Endothelial cell (in vitro differentiated cells): Measurements from ENCODE around the gene EIF1. TPM values are rescaled to one million over a fixed set of nuclear protein-coding genes. Genes with fewer than 3 reads are reported as not detected.

ENCODE experiments used
- DNase-seq: peaks from one replicate; pipeline ENCODE4 v3.0.0; 2021; ENCODE audit warnings: low spot score
- H3K27ac Mint-ChIP-seq: one replicate; pipeline ENCODE4 v1.8.0; 2021; ENCODE audit warnings: mixed read lengths, inconsistent platforms; ENCODE audit not compliant: unreplicated experiment
- H3K27me3 Mint-ChIP-seq: one replicate; pipeline ENCODE4 v1.8.0; 2021; ENCODE audit warnings: mild to moderate bottlenecking, moderate library complexity, mixed read lengths, inconsistent platforms; ENCODE audit not compliant: unreplicated experiment
- H3K36me3 Mint-ChIP-seq: one replicate; pipeline ENCODE4 v1.8.0; 2021; ENCODE audit warnings: mild to moderate bottlenecking, low read depth, mixed read lengths, inconsistent platforms; ENCODE audit not compliant: unreplicated experiment
- H3K4me1 Mint-ChIP-seq: one replicate; pipeline ENCODE4 v1.8.0; 2021; ENCODE audit warnings: mild to moderate bottlenecking, mixed read lengths, inconsistent platforms; ENCODE audit not compliant: unreplicated experiment
- H3K4me3 Mint-ChIP-seq: one replicate; pipeline ENCODE4 v1.8.0; 2021; ENCODE audit warnings: mild to moderate bottlenecking, mixed read lengths, inconsistent platforms; ENCODE audit not compliant: unreplicated experiment
- H3K9me3 Mint-ChIP-seq: one replicate; pipeline ENCODE4 v1.8.0; 2021; ENCODE audit warnings: mixed read lengths, inconsistent platforms; ENCODE audit not compliant: unreplicated experiment
- total RNA-seq: library from RNA; stranded (reverse); fragmentation: NEBNext Ultra II Directional; extraction: Animal tissue kit (Norgen Biotek cat#: 25700); gene quantifications from one replicate; pipeline ENCODE4 v1.2.1, GENCODE V29; 2021; ENCODE audit not compliant: unreplicated experiment
- TF ChIP-seq, protein P1 (sequence below): fragments of 200-600 bp; sonication (generic); IDR thresholded peaks from one replicate; pipeline ENCODE4 v1.5.0; 2021; ENCODE audit warnings: antibody characterized with exemption; ENCODE audit not compliant: unreplicated experiment

The EIF1 gene
- total RNA-seq, 1 donor from 2014 or later = 569 TPM

- peaks cover 13% of the 10 kb centered on the region for H3K36me3 Mint-ChIP-seq
- DNase-seq = no peak
- TF ChIP-seq, protein P1, sequence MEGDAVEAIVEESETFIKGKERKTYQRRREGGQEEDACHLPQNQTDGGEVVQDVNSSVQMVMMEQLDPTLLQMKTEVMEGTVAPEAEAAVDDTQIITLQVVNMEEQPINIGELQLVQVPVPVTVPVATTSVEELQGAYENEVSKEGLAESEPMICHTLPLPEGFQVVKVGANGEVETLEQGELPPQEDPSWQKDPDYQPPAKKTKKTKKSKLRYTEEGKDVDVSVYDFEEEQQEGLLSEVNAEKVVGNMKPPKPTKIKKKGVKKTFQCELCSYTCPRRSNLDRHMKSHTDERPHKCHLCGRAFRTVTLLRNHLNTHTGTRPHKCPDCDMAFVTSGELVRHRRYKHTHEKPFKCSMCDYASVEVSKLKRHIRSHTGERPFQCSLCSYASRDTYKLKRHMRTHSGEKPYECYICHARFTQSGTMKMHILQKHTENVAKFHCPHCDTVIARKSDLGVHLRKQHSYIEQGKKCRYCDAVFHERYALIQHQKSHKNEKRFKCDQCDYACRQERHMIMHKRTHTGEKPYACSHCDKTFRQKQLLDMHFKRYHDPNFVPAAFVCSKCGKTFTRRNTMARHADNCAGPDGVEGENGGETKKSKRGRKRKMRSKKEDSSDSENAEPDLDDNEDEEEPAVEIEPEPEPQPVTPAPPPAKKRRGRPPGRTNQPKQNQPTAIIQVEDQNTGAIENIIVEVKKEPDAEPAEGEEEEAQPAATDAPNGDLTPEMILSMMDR = no peak
- H3K4me3 Mint-ChIP-seq = peak overlapping the region; percentile 94
- H3K27me3 Mint-ChIP-seq = peaks cover 4% of the 10 kb centered on the region
- H3K9me3 Mint-ChIP-seq = no peaks in the 10 kb centered on the region
- H3K4me1 Mint-ChIP-seq = peaks cover 28% of the 10 kb centered on the region
- H3K27ac Mint-ChIP-seq = peak overlapping the region; percentile 72
These were observed 44.9 kb downstream of the EIF1 start for GRCh38 chr17:41733348-41734138.

GRCh38 chr17:41734139-41734948 is 45.7 kb downstream of the EIF1 start, which contains the start of gene HAP1:
HAP1 (minus strand) TSS chr17:41734643; CDS start chr17:41734634, 9 bp downstream.
- TF ChIP-seq, protein P1 = no peak
- Mint-ChIP-seq H3K4me3 (peak within 1 kb of the TSS; percentile 94), H3K27me3 (peaks cover 3% of the 10 kb centered on the region), H3K36me3 (peaks cover 13% of the 10 kb centered on the region), H3K4me1 (peaks cover 28% of the 10 kb centered on the region), H3K9me3 (no peaks in the 10 kb centered on the region), H3K27ac (peak within 1 kb of the TSS; percentile 72)
- peak; percentile 65 for DNase-seq

DNA sequence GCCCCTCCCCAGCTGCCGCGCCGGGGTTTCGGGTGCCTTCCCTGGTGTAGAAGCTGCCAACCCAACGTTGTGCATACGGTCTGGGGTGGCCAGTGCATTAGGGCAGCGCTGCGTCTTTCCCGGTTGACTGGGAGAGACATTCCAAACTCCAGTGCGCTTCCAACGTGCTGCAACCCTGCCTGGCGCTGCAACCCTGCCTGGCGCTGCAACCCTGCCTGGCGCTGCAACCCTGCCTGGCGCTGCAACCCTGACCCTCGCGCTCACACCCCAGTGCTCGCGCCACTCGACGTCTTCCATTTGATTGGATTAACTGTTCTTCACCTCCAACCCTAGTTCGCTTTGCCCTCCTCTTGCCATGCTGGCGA is 46.2 kb downstream of the EIF1 start:
- peak; percentile 31 for DNase-seq
- H3K27me3 Mint-ChIP-seq = peaks cover 3% of the 10 kb centered on the region
- no peak overlapping the region for H3K27ac Mint-ChIP-seq
- TF ChIP-seq, protein P1 = no peak
- peak overlapping the region; percentile 87 for H3K4me3 Mint-ChIP-seq
- no peaks in the 10 kb centered on the region for H3K9me3 Mint-ChIP-seq
- H3K36me3 Mint-ChIP-seq = peaks cover 13% of the 10 kb centered on the region
- H3K4me1 Mint-ChIP-seq = peaks cover 28% of the 10 kb centered on the region

GRCh38 chr17:41735744-41736143 is 47.1 kb downstream of the EIF1 start:
- peaks cover 13% of the 10 kb centered on the region for H3K36me3 Mint-ChIP-seq
- peaks cover 3% of the 10 kb centered on the region for H3K27me3 Mint-ChIP-seq
- H3K4me1 Mint-ChIP-seq = peaks cover 28% of the 10 kb centered on the region
- no peaks in the 10 kb centered on the region for H3K9me3 Mint-ChIP-seq
- H3K27ac Mint-ChIP-seq = no peak overlapping the region
- H3K4me3 Mint-ChIP-seq = peak overlapping the region; percentile 49
- TF ChIP-seq, protein P1 = no peak
- no peak for DNase-seq
